ENCODE results near the gene CDK5. TPM values are rescaled to one million over a fixed set of nuclear protein-coding genes. Genes with fewer than 3 reads are reported as not detected.

The CDK5 gene
- total and polyA plus RNA-seq, 2 of the 13 experiments (the other 11 are each of a cell fraction or from before 2014, with no cell fraction given), result 16.4 to 21.3 TPM

DNA sequence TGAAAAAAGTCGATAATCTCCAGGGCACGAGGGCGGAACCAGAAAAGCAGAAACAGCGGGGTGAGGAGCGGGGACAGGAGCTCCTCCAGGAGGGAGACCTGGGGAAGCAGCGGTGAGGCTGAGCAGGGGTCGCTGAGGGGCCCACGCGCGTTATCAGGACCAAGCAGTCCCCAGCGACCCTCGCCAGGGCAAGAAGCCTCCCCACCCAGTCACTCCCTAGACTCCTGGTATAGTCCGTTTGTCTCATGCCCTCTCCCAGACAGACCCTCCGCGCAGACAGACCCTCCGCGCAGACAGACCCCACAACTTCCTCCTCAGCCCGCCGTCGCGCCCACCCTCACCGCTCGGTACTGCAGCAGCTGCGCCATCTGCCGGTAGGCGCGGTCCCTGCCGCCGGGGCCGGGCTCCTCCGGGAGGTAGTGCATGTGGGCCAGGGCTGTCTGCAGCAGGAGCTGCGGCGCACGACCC, 39.7 kb downstream of the CDK5 start (continued):
- no peak for TF ChIP-seq PAXIP1 (CRISPR knock-in tag; conservative IDR thresholded peaks at IDR 0.05)
- TF ChIP-seq ZNF710 (CRISPR knock-in tag; IDR thresholded peaks at IDR 0.05; ENCODE audit: borderline replicate concordance), result peak; percentile 54; the same call in 1 of the 2 replicates
- TF ChIP-seq, protein P1, sequence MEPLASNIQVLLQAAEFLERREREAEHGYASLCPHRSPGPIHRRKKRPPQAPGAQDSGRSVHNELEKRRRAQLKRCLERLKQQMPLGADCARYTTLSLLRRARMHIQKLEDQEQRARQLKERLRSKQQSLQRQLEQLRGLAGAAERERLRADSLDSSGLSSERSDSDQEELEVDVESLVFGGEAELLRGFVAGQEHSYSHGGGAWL (CRISPR knock-in tag; IDR thresholded peaks at IDR 0.05), result peak; percentile 24; the same call in 1 of the 2 replicates
- peak; percentile 67 for TF ChIP-seq RAD21 (CRISPR knock-in tag; IDR thresholded peaks at IDR 0.05)
- TF ChIP-seq KLF11 (CRISPR knock-in tag; IDR thresholded peaks at IDR 0.05), result no peak
- TF ChIP-seq NONO (IDR thresholded peaks at IDR 0.05), result no peak
- peak; percentile 51; the same call in 1 of the 2 replicates for TF ChIP-seq NONO (CRISPR knock-in tag; conservative IDR thresholded peaks at IDR 0.05)
- no peak for TF ChIP-seq ZHX2 (IDR thresholded peaks at IDR 0.05; ENCODE audit: low read depth)
- no peak for TF ChIP-seq ZHX2 (CRISPR knock-in tag; IDR thresholded peaks at IDR 0.05; ENCODE audit: borderline replicate concordance)
- no peak for TF ChIP-seq KDM5A (IDR thresholded peaks at IDR 0.05; ENCODE audit: borderline replicate concordance, low read length)
- TF ChIP-seq CEBPB (IDR thresholded peaks at IDR 0.05; ENCODE audit: borderline replicate concordance, low read depth, low read length), result no peak
- TF ChIP-seq STAG1 (CRISPR knock-in tag; IDR thresholded peaks at IDR 0.05), result peak; percentile 74
- no peak for TF ChIP-seq FOXC1 (CRISPR knock-in tag; IDR thresholded peaks at IDR 0.05; ENCODE audit: borderline replicate concordance)
- peak; percentile 46; the same call in 1 of the 2 replicates for TF ChIP-seq HDAC2 (CRISPR knock-in tag; IDR thresholded peaks at IDR 0.05)
- no peak for TF ChIP-seq ZNF451 (CRISPR knock-in tag; IDR thresholded peaks at IDR 0.05)
- no peak for TF ChIP-seq ZBTB8A (CRISPR knock-in tag; IDR thresholded peaks at IDR 0.05; ENCODE audit: borderline replicate concordance, low read depth)
- no peak for TF ChIP-seq ATF7 (IDR thresholded peaks at IDR 0.05)
- 0 out of 2 replicates have a peak, but pooled peaks have one; percentile 29 for TF ChIP-seq ATF7 (CRISPR knock-in tag; IDR thresholded peaks at IDR 0.05)
- TF ChIP-seq ZNF34 (CRISPR knock-in tag; IDR thresholded peaks at IDR 0.05; ENCODE audit: borderline replicate concordance), result no peak
- no peak for TF ChIP-seq SIX1 (CRISPR knock-in tag; IDR thresholded peaks at IDR 0.05; ENCODE audit: borderline replicate concordance)

All from HepG2 (cell line).